GM19452 (cell line): ENCODE data around the gene MAD1L1.

Source experiments
- ATAC-seq: cut with Tn5 transposase; IDR thresholded peaks from one replicate; pipeline ENCODE4 v1.9.1; 2021; ENCODE audit not compliant: unreplicated experiment

MAD1L1 gene

GRCh38 chr7:2258661-2259365, 26.1 kb upstream of the MAD1L1 start:
- peak; percentile 73 for ATAC-seq

GRCh38 chr7:2257651-2258050, 24.9 kb upstream of the MAD1L1 start:
- no peak for ATAC-seq

DNA sequence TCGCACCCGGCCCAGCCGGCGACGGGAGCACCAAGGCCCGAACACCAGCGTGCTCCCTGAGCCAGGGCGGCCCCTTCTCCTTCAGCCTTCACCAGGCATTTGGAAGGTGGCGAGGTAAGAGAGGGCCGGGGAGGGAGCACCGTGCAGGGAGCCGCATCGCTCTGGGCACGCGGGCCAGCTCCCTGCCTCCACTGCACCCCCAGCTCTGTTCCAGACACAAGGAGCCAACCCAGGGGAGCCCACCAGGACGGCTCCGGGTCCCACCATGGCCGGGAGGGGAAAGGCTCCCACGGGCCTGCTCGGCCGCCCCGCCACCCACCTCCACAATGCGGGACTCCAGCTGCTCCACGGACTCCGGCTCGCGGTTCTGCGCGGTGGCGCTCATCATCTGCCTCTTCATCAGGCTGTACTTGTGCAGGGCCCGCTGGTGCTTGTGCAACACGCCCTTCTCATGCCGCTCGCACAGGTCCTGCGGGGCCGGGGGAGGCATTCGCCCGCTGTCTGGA, 24.4 kb upstream of the MAD1L1 start:
- no peak for ATAC-seq

DNA sequence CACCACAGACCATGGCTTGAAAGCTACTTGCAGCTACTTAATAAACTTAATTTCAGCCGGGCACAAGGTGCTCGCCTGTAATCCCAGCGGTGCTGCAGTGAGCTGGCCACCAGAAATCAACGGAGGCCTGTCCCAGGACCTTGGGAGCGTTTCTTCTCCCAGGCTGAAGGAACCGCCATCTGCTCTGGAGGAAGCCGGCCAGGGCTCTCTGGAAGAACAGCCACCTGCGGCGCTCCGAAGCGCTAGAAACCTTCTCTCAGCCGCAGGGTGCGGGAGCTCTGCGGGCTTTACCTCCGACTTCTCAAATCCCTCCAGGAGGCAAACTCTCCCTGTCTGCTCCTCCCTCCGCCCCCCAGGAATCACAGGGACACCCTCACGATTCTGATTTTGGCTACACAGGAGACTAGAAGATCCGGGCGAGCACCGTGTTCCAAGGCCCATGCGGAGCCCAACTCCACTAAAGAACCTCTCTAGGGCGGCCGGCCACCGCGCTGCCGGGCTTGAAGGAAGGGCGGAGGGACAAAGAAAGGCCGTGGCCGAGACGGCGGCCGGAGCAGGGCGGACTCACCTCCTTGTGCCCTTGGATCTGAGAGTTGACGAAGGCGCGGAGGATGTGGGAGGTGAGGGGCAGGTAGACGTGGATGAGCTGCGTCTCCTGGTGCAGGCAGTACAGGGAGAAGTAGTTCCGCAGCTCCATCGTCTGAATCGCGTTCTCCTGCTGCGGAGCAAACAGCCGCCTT, 23.7 kb upstream of the MAD1L1 start:
- ATAC-seq, result no peak

DNA sequence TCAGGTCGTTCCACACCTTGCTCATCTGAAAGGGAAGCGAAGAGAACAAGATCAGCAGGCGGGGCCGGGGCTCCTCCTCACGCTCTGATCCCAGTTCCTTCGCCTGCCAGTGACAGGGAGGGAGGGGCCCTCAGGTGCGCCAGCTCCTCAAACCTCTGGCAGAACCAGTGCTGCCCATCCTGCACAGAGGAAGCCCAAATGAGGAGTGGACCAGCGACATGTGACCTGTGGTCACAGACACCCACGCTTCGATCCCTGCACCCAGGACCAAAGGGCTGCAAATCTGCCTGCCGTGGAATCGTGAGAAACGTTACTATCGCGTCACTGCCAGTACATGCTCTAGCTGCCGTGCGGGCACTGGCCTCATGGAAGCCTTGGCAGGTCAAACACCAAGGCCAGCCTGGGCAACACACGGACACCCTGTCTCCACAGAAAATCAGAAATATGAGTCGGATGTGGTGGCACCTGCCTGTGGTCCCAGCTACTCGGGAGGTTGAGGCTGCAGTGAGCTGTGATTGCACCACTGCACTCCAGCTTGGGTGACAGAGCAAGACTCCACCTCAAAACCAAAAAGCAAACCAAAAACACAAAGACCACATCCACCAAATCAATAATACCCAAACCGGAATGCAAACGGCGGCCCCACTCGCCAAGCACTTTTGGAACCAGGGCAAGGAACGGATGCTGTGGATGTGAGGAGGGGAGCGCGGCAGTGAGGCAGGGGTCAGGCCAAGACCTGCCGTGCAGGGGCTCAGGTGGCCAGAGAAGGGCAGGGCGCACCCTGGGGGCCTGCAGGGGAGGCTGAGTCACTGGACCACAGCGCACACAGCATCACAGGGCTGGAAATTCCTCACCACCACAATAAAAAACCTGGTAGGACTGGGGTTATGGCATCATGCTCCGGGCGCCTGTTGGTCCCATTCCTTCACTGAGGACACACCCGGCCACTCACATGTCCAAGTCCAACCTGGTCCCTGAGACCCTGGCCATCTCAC, 22.7 kb upstream of the MAD1L1 start:
- no peak for ATAC-seq

GRCh38 chr7:2254429-2255144, 21.8 kb upstream of the MAD1L1 start:
- no peak for ATAC-seq

DNA sequence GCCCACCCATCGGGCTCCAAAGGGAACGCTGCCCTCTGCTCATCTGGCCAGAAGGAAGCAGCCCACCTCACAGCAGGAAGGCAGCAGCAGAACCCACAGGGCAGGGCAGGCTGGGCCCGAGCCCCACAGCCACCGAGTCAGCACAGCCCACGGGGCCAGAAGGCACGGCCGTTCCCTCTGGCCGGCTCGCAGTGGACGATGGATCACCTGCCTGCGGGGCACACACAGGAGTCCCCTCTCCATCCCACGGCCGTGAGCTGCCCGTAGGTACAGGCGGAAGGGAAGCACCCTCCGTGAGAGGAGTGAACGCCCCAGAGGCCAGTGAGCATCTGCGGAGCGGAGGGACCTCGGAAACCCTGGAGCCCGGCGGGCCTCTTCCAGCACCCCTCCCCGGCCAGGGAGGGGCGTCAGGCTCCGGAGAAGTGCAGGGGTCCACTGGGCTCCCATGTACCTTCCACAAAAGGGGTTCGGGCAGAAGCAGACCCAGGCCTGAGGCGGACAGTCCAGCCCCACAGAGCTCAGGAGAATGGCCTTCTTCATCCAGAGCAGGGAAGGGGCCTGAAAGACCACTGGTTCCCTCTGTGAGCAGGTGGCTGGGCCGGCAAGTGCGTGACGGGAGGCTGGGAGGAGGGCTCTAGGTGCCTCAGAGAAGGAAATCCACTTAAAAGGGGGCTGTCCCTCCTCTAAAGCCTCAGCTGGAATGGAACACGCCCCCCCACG, 20.9 kb upstream of the MAD1L1 start:
- ATAC-seq, result no peak

- ATAC-seq, result no peak
These were observed 20.3 kb upstream of the MAD1L1 start for GRCh38 chr7:2253021-2253420.

GRCh38 chr7:2251841-2252771, 19.4 kb upstream of the MAD1L1 start:
- ATAC-seq, result no peak

GRCh38 chr7:2251381-2251780, 18.6 kb upstream of the MAD1L1 start:
- ATAC-seq, result no peak

DNA sequence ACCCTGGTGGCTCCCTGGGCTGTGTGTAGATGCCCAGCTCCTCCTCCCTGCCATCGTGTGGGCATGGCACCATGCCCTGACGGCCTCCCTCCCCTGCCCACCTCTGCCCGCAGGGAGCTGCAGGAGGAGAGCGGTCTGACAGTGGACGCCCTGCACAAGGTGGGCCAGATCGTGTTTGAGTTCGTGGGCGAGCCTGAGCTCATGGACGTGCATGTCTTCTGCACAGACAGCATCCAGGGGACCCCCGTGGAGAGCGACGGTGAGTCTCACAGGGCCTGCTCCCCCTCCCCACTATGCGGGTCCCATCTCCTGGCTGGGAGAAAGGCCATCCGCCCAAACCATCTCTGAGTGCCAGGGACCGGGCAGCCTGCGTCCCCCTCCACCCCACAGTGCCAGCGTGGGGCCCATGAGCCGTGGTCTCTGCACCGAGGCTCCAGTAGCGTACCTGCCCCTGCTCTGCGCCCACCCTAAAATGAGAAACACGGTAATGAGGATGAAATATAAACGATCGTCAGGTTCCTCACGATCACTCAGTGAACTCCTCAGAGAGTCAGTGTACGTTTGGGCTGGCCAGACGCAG, 17.1 kb upstream of the MAD1L1 start:
- ATAC-seq, result no peak

DNA sequence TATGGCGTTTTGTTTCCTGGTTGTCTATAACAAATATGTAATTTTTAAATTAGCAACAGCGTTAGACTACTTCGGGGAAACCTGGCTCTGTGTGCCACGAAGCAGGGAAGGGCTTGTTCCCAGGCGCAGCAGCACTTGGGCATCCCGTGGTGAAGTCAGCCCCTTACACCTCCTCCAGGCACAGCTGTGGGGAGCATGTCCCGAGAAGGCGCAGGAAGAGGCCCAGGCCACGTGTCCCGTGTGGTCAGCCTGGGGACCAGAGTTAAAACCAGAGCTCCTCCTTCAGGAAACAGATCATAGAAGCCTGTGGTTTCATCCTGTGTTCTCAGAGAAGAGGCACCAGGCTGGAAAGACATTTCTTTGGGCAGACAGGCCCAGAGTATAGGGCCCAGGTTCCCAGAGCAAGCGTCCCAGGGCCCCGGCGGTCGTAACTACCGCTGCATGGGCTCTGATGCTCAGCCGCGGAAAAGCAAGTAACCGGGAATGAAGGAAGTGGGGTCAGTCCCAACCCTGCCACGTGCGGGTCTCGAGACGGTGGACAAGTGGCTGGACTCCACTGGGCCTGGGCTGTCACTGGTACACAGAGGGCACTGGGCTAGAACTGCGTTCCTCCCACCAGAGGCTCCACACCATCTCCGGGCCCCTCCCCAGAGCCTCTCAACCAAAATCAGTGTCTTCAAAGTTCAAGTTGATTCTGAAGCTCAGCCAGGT, 16.4 kb upstream of the MAD1L1 start:
- no peak for ATAC-seq

GRCh38 chr7:2247141-2247995, 14.6 kb upstream of the MAD1L1 start:
- ATAC-seq, result no peak

- no peak for ATAC-seq
These were observed 13.3 kb upstream of the MAD1L1 start for GRCh38 chr7:2245883-2246675.

DNA sequence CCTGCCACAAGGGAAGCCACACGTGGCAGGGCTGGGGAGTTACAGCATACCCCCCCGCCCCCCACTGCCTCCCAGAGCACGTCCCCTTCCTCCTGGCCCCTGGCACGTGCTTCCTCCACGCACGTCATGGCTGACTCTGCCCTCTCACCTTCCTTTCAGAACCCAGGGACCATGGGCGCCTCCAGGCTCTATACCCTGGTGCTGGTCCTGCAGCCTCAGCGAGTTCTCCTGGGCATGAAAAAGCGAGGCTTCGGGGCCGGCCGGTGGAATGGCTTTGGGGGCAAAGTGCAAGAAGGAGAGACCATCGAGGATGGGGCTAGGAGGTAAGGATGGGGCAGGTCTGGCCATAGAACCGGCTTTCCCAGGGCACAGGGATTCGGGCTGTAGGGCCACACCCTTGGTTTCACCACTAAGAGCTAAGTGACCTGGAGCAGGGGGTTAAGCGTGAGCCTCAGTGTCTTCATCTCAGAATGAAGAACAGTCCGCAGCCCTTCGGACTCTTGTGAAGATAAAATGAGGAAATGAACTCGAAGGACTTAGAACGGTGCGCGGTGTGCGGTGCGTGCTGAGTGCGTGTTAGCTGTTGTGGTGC, 11.8 kb upstream of the MAD1L1 start:
- no peak for ATAC-seq

DNA sequence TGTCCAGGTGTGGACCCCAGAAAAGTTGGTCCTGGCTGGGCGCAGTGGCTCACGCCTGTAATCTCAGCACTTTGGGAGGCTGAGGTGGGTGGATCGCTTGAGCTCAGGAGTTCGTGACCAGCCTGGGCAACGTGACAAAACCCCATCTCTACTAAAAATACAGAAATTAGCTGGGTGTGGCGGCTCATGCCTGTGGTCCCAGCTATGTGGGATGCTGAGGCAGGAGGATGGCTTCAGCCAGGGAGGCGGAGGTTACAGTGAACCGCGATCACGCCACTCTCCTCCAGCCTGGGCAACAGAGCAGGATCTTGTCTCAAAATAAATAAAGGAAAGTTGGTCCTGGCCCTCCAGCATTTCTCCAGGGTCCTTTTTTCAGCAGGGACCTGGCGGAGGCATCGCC, 10.7 kb upstream of the MAD1L1 start:
- ATAC-seq, result no peak
